HCT116 (cell line): ENCODE measurements around the gene INTU. TPM values are rescaled to one million over a fixed set of nuclear protein-coding genes. Genes with fewer than 3 reads are reported as not detected.

Experiments used
- ATAC-seq: fragments of 200-7000 bp; cut with Tn5 transposase; 2 replicates; pipeline ENCODE4 v1.9.1; 2020; ENCODE audit warnings: mild to moderate bottlenecking, moderate library complexity
- BruUV-seq: library from RNA; stranded (reverse); fragments of 400-500 nt; replicated peaks from 2 replicates; lab custom pipeline; 2021; lab: Mats Ljungman, UMichigan
- CTCF ChIA-PET: fragments of 300-600 bp; sonication (Branson Sonifier 250); formaldehyde crosslinking; loops from one replicate; lab custom pipeline; 2021; ENCODE audit warnings: antibody characterized with exemption; lab: Charles Lee
- POLR2A ChIA-PET: fragments of 300-600, 350-600 bp; sonication (Branson Sonifier 250); formaldehyde crosslinking; loops from one replicate; lab custom pipeline; 2021; ENCODE audit warnings: antibody characterized with exemption; lab: Charles Lee
- RAD21 ChIA-PET, 2 experiments: fragments of 300-600 bp; sonication (Branson Sonifier 250); formaldehyde crosslinking; loops; one replicate each; lab custom pipeline; 2023; ENCODE audit warnings: low total read pairs in 2 of 2; ENCODE audit not compliant: uncharacterized antibody in 2 of 2, unreplicated experiment in 2 of 2, low non-redundant PET in 1 of 2; lab: Charles Lee
- DNase-seq: peaks from one replicate; pipeline ENCODE4 v3.0.0-alpha.2; 2010; ENCODE audit warnings: low read depth, low spot score
- H2AFZ ChIP-seq: fragments of 200-600 bp; shearing (Covaris generic), sonication (generic); 2 replicates; pipeline ENCODE4 v1.6.1; 2017; ENCODE audit warnings: low read depth, mixed run types, mixed read lengths, antibody characterized with exemption, low read length; ENCODE audit not compliant: poor library complexity, severe bottlenecking
- H3K27ac ChIP-seq: 2 replicates; pipeline ENCODE4 v1.5.1; 2012; ENCODE audit warnings: low read depth, low read length
- H3K27me3 ChIP-seq: fragments of 200-600 bp; sonication (generic); 2 replicates; pipeline ENCODE4 v1.6.1; 2016; ENCODE audit warnings: mixed run types, low read length, mixed read lengths; ENCODE audit not compliant: insufficient read depth
- H3K36me3 ChIP-seq, 2 experiments: fragments of 200-500 bp in 1 of 2; fragments of 200-600 bp in 1 of 2; sonication (Bioruptor generic) in 1 of 2; sonication (generic) in 1 of 2; 2 replicates each; pipeline versions ENCODE4 v1.5.1 to v1.6.1; 2014 to 2016; ENCODE audit warnings: low read length in 2 of 2, inconsistent platforms in 1 of 2, mixed read lengths in 1 of 2, mixed run types in 1 of 2; ENCODE audit not compliant: insufficient read depth in 2 of 2, control insufficient read depth in 1 of 2
- H3K4me1 ChIP-seq, 2 experiments: fragments of 200-600 bp in 1 of 2; sonication (generic) in 1 of 2; 2 replicates each; pipeline versions ENCODE4 v1.5.1 to v1.6.1; 2012 to 2017; ENCODE audit warnings: low read length in 2 of 2, inconsistent platforms in 1 of 2, mild to moderate bottlenecking in 1 of 2, mixed read lengths in 1 of 2, mixed run types in 1 of 2, moderate library complexity in 1 of 2; ENCODE audit not compliant: insufficient read depth in 2 of 2, control insufficient read depth in 1 of 2
- H3K4me2 ChIP-seq: fragments of 200-600 bp; sonication (generic); 2 replicates; pipeline ENCODE4 v1.6.1; 2017; ENCODE audit warnings: mixed run types, low read length, mixed read lengths
- H3K4me3 ChIP-seq, 2 experiments: fragments of 200-600 bp in 1 of 2; sonication (generic) in 1 of 2; replicated peaks in 1 of 2; 2 replicates each; pipeline ENCODE4 v1.5.1; 2011 to 2016; ENCODE audit warnings: low read length in 2 of 2, control low read depth in 1 of 2, low read depth in 1 of 2, mild to moderate bottlenecking in 1 of 2, mixed read lengths in 1 of 2, mixed run types in 1 of 2
- H3K79me2 ChIP-seq: fragments of 200-600 bp; sonication (generic); 2 replicates; pipeline ENCODE4 v1.6.1; 2017; ENCODE audit warnings: mild to moderate bottlenecking, mixed run types, low read length, moderate library complexity, mixed read lengths; ENCODE audit not compliant: insufficient read depth
- H3K9ac ChIP-seq: fragments of 200-600 bp; sonication (generic); 2 replicates; pipeline ENCODE4 v1.6.1; 2016; ENCODE audit warnings: low read length, mixed read lengths
- H3K9me2 ChIP-seq: fragments of 200-600 bp; sonication (generic), shearing (Covaris generic); 2 replicates; pipeline ENCODE4 v1.6.1; 2017; ENCODE audit warnings: mixed run types, mild to moderate bottlenecking, moderate library complexity; ENCODE audit not compliant: insufficient read depth
- H3K9me3 ChIP-seq, 2 experiments: fragments of 200-500 bp in 1 of 2; fragments of 200-600 bp in 1 of 2; sonication (Bioruptor generic) in 1 of 2; sonication (generic) in 1 of 2; 2 replicates each; pipeline ENCODE4 v1.6.1; 2014 to 2017; ENCODE audit warnings: low read length in 2 of 2, mixed read lengths in 2 of 2, inconsistent platforms in 1 of 2, low read depth in 1 of 2, mild to moderate bottlenecking in 1 of 2, mixed run types in 1 of 2, moderate library complexity in 1 of 2; ENCODE audit not compliant: control insufficient read depth in 1 of 2, insufficient read depth in 1 of 2
- H4K20me1 ChIP-seq: fragments of 200-600 bp; sonication (generic), shearing (Covaris generic); 2 replicates; pipeline ENCODE4 v1.6.1; 2017; ENCODE audit warnings: mixed run types, mild to moderate bottlenecking, moderate library complexity; ENCODE audit not compliant: insufficient read depth
- CEBPB ChIP-seq: IDR thresholded peaks from 2 replicates; pipeline ENCODE4 v1.6.1; 2012; ENCODE audit warnings: low read depth
- EZH2phosphoT487 ChIP-seq: fragments of 200-600 bp; IDR thresholded peaks from 2 replicates; pipeline ENCODE4 v1.6.1; 2018; ENCODE audit warnings: antibody characterized with exemption, borderline replicate concordance
- FOSL1 ChIP-seq: IDR thresholded peaks from 2 replicates; pipeline ENCODE4 v1.6.1; 2012; ENCODE audit warnings: low read depth
- JUND ChIP-seq: IDR thresholded peaks from 2 replicates; pipeline ENCODE4 v1.6.1; 2012
- RAD21 ChIP-seq: IDR thresholded peaks from 2 replicates; pipeline ENCODE4 v1.6.1; 2012; ENCODE audit warnings: low read depth, mild to moderate bottlenecking
- SIN3A ChIP-seq: IDR thresholded peaks from 2 replicates; pipeline ENCODE4 v1.6.1; 2012; ENCODE audit warnings: low read depth
- YY1 ChIP-seq: IDR thresholded peaks from 2 replicates; pipeline ENCODE4 v1.6.1; 2011; ENCODE audit warnings: low read length, low read depth, moderate library complexity, mild to moderate bottlenecking; ENCODE audit not compliant: insufficient replicate concordance; ENCODE audit errors: extremely low read depth
- intact Hi-C: fragments of 100-400 bp; cut with micrococcal nuclease; formaldehyde crosslinking; loops from 2 replicates; pipeline ENCODE4 v1.10.0; 2022
- total RNA-seq: library from RNA; stranded (reverse); gene quantifications from one replicate; pipeline ENCODE4 v1.2.1, GENCODE V29; 2021; ENCODE audit not compliant: unreplicated experiment
- TF ChIP-seq, protein P1 (sequence below): IDR thresholded peaks from 2 replicates; pipeline ENCODE4 v1.6.1; 2011; ENCODE audit warnings: mild to moderate bottlenecking, low read length, moderate library complexity; ENCODE audit not compliant: insufficient replicate concordance; ENCODE audit errors: extremely low read depth
- TF ChIP-seq, protein P2 (sequence below): IDR thresholded peaks from 2 replicates; pipeline ENCODE4 v1.6.1; 2012
- TF ChIP-seq, protein P3 (sequence below): IDR thresholded peaks from 2 replicates; pipeline ENCODE4 v1.6.1; 2012

Gene INTU
- total RNA-seq, 1 experiment from 2014 or later = 12.0 TPM

DNA sequence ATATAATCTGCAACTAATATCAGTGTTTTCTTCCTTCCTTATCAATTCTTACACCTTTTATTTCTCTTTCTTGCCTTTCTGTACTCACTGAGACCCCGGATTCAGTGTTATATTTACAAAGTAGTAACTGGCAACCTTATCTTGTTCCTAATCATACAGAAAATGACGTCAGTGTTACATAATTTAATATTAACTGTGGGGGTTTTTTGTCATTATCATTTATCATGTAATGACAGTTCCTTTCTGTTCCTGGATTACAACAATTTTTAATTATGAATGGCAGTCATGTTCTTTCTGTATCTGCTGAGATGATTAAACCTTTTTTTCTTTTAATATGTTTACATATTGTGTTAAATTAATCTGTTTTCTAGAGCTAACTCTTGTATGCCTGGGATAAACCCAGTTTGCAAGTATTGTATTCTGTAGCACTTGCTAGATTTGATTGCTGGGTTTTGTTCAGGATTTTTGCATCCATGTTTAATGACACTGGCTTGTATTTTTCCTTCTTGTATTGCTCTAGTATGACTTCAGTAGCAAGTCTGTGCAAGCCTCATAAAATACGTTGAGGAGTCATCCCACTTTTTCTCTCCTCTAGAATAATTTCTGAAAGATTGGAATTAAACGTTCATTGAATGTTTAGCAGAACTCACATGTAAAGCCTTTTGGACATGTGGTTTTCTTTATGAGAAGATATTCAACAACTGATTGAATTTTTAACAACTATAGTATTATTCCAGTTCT is 138.9 kb downstream of the INTU start:
- RAD21 ChIA-PET = no interaction called here
- no peak for TF ChIP-seq FOSL1
- no peak for TF ChIP-seq CEBPB
- TF ChIP-seq EZH2phosphoT487 = no peak
- no peak for TF ChIP-seq JUND
- TF ChIP-seq, protein P1, sequence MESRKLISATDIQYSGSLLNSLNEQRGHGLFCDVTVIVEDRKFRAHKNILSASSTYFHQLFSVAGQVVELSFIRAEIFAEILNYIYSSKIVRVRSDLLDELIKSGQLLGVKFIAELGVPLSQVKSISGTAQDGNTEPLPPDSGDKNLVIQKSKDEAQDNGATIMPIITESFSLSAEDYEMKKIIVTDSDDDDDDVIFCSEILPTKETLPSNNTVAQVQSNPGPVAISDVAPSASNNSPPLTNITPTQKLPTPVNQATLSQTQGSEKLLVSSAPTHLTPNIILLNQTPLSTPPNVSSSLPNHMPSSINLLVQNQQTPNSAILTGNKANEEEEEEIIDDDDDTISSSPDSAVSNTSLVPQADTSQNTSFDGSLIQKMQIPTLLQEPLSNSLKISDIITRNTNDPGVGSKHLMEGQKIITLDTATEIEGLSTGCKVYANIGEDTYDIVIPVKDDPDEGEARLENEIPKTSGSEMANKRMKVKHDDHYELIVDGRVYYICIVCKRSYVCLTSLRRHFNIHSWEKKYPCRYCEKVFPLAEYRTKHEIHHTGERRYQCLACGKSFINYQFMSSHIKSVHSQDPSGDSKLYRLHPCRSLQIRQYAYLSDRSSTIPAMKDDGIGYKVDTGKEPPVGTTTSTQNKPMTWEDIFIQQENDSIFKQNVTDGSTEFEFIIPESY = no peak
- no peak for TF ChIP-seq RAD21
- no peak for TF ChIP-seq SIN3A
- TF ChIP-seq, protein P2, sequence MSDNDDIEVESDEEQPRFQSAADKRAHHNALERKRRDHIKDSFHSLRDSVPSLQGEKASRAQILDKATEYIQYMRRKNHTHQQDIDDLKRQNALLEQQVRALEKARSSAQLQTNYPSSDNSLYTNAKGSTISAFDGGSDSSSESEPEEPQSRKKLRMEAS = no peak
- TF ChIP-seq YY1 = no peak
- TF ChIP-seq, protein P3, sequence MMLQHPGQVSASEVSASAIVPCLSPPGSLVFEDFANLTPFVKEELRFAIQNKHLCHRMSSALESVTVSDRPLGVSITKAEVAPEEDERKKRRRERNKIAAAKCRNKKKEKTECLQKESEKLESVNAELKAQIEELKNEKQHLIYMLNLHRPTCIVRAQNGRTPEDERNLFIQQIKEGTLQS = no peak
- Histone ChIP-seq H3K27ac (no peak overlapping the region), H3K9me2 (no peaks in the 10 kb centered on the region), H3K27me3 (no peaks in the 10 kb centered on the region), H3K36me3 (no peaks in the 10 kb centered on the region), H3K4me2 (no peak overlapping the region), H3K4me1 (no peaks in the 10 kb centered on the region), H3K4me3 (no peak overlapping the region), H4K20me1 (no peaks in the 10 kb centered on the region), H3K9ac (no peak overlapping the region), H3K9me3 (no peaks in the 10 kb centered on the region), H2AFZ (peak overlapping the region; percentile 64), H3K79me2 (no peaks in the 10 kb centered on the region)
- no peak for ATAC-seq
- POLR2A ChIA-PET = no interaction called here
- no peak for DNase-seq
- no TSS peak for BruUV-seq
- CTCF ChIA-PET = no interaction called here
- intact Hi-C loops = no loop called here
